Thyroid gland (tissue), 4 donors: ENCODE results near the gene MRPL51. TPM values are rescaled to one million over a fixed set of nuclear protein-coding genes. Genes with fewer than 3 reads are reported as not detected.
A peak's percentile ranks its signal among the peaks of the same experiment; 100 is the strongest.
"Not testable (repeated sequence)": the region's sequence is repeated elsewhere in the genome, so short reads cannot be mapped to it uniquely, and the experiment has no call there.

Experiments
- DNase-seq, 2 donors: peaks; one replicate each; pipeline ENCODE4 v3.0.0-alpha.2; 2019
- H3K27ac ChIP-seq, 3 donors: fragments of 200-600 bp; sonication (generic); 1 replicate in 2 of 3; 2 replicates in 1 of 3; pipeline ENCODE4 v1.5.1; 2016 to 2019; ENCODE audit warnings: mild to moderate bottlenecking in 1 of 3, moderate library complexity in 1 of 3
- H3K27me3 ChIP-seq: fragments of 200-600 bp; sonication (generic); one replicate; pipeline ENCODE4 v1.5.1; 2019
- H3K36me3 ChIP-seq, 2 donors: fragments of 200-600 bp; sonication (generic); one replicate each; pipeline ENCODE4 v1.5.1; 2016 to 2019
- H3K4me1 ChIP-seq, 2 donors: fragments of 200-600 bp; sonication (generic); one replicate each; pipeline ENCODE4 v1.5.1; 2017 to 2019
- H3K4me3 ChIP-seq, 3 donors: fragments of 200-600 bp; sonication (generic); replicated peaks in 1 of 3; 1 replicate in 2 of 3; 2 replicates in 1 of 3; pipeline ENCODE4 v1.5.1; 2016; ENCODE audit warnings: mild to moderate bottlenecking in 1 of 3
- H3K9me3 ChIP-seq: fragments of 200-600 bp; sonication (generic); one replicate; pipeline ENCODE4 v1.5.1; 2017
- POLR2A ChIP-seq, 2 donors: fragments of 450-650 bp; IDR thresholded peaks; one replicate each; pipeline ENCODE4 v1.6.1; 2017; ENCODE audit warnings: antibody characterized with exemption in 2 of 2, mild to moderate bottlenecking in 2 of 2, moderate library complexity in 1 of 2
- WGBS, 2 donors: methylation state at CpG; one replicate each; pipeline ENCODE4 v1.1.5; 2017; 5-methylcytosine and 5-hydroxymethylcytosine counted together
- intact Hi-C: fragments of 100-400 bp; cut with DNase I; formaldehyde crosslinking; loops from one replicate; pipeline ENCODE4 v1.15.1; 2023
- total RNA-seq, 4 donors: library from RNA; depleted of rRNA; stranded (reverse); fragments of >200 nt; gene quantifications; one replicate each; pipeline ENCODE4 v1.2.3, GENCODE V29; 2016
- TF ChIP-seq, protein P1 (sequence below), 6 experiments: fragments of 200-600 bp in 3 of 6; fragments of 450-650 bp in 3 of 6; sonication (generic) in 3 of 6; IDR thresholded peaks; one replicate each; pipeline ENCODE4 v1.5.1; 2016 to 2019; ENCODE audit warnings: antibody characterized with exemption in 6 of 6, mild to moderate bottlenecking in 2 of 6, inconsistent platforms in 1 of 6, moderate library complexity in 1 of 6

Gene MRPL51
- total RNA-seq, 4 donors from 2014 or later = 16.7 to 84.6 (median 46.9) TPM

GRCh38 chr12:6539707-6540134, 46.7 kb upstream of the MRPL51 start:
- Histone ChIP-seq H3K4me3 (no peak overlapping the region), H3K9me3 (no peaks in the 10 kb centered on the region), H3K36me3 (peaks cover 24 to 30% of the 10 kb centered on the region in 2 donors), H3K4me1 (peaks cover 26 to 41% of the 10 kb centered on the region in 2 donors), H3K27me3 (no peaks in the 10 kb centered on the region), H3K27ac (peak overlapping the region in 2 of 3 donors; percentile 64 to 75)
- WGBS, 2 donors = 77 to 86% methylated on average over 10 to 13 of the region's 14 CpGs
- intact Hi-C loops = loop anchor here (5.0 to 10.0 kb wide), 3 partner anchors 72 to 315 kb away; no protein-coding TSS in a partner anchor
- peak in 1 of 2 donors; percentile 35 for DNase-seq
- TF ChIP-seq POLR2A (IDR thresholded peaks at IDR 0.05) = no peak
- TF ChIP-seq, protein P1, sequence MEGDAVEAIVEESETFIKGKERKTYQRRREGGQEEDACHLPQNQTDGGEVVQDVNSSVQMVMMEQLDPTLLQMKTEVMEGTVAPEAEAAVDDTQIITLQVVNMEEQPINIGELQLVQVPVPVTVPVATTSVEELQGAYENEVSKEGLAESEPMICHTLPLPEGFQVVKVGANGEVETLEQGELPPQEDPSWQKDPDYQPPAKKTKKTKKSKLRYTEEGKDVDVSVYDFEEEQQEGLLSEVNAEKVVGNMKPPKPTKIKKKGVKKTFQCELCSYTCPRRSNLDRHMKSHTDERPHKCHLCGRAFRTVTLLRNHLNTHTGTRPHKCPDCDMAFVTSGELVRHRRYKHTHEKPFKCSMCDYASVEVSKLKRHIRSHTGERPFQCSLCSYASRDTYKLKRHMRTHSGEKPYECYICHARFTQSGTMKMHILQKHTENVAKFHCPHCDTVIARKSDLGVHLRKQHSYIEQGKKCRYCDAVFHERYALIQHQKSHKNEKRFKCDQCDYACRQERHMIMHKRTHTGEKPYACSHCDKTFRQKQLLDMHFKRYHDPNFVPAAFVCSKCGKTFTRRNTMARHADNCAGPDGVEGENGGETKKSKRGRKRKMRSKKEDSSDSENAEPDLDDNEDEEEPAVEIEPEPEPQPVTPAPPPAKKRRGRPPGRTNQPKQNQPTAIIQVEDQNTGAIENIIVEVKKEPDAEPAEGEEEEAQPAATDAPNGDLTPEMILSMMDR (IDR thresholded peaks at IDR 0.05) = no peak

DNA sequence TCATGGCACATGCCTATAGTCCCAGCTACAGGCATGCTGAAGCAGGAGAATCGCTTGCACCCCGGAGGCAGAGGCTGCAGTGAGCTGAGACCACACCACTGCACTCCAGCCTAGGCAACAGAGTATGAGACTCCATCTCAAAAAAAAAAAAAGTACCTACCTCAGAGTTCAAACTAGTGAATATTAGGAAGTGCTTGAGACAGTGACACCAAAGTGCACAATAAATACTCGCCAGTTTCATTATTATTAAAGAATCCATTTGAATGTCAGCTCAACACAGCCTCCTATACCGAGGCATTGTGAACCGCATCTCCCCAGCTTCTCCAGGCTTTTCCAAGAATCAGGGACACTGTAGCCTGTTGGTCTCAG, 46.2 kb upstream of the MRPL51 start:
- peaks cover 24 to 30% of the 10 kb centered on the region in 2 donors for H3K36me3 ChIP-seq
- intact Hi-C loops = loop anchor here (5.0 to 10.0 kb wide), 3 partner anchors 72 to 314 kb away; no protein-coding TSS in a partner anchor
- H3K27me3 ChIP-seq = no peaks in the 10 kb centered on the region

GRCh38 chr12:6538420-6539313, 45.6 kb upstream of the MRPL51 start:
- Histone ChIP-seq H3K4me1 (peaks cover 26 to 41% of the 10 kb centered on the region in 2 donors), H3K27me3 (no peaks in the 10 kb centered on the region), H3K4me3 (no peak overlapping the region), H3K27ac (no peak overlapping the region), H3K9me3 (no peaks in the 10 kb centered on the region), H3K36me3 (peaks cover 24 to 30% of the 10 kb centered on the region in 2 donors)
- 81 to 86% methylated on average over 23 of the region's 24 CpGs for WGBS, 2 donors
- TF ChIP-seq POLR2A (IDR thresholded peaks at IDR 0.05) = no peak
- TF ChIP-seq, protein P1 (IDR thresholded peaks at IDR 0.05) = no peak
- intact Hi-C loops = loop anchor here (5.0 to 10.0 kb wide), 3 partner anchors 71 to 314 kb away; no protein-coding TSS in a partner anchor
- no peak for DNase-seq

More for the DNA sequence above, 46.2 kb upstream of the MRPL51 start:
- DNase-seq = no peak
- H3K9me3 ChIP-seq = no peaks in the 10 kb centered on the region
- H3K4me3 ChIP-seq = no peak overlapping the region
- peaks cover 26 to 41% of the 10 kb centered on the region in 2 donors for H3K4me1 ChIP-seq
- TF ChIP-seq POLR2A (IDR thresholded peaks at IDR 0.05) = no peak
- TF ChIP-seq, protein P1 (IDR thresholded peaks at IDR 0.05) = no peak
- no peak overlapping the region for H3K27ac ChIP-seq
- whole genome bisulfite sequencing, 2 donors = 88 to 89% methylated on average over 5 of the region's 5 CpGs

DNA sequence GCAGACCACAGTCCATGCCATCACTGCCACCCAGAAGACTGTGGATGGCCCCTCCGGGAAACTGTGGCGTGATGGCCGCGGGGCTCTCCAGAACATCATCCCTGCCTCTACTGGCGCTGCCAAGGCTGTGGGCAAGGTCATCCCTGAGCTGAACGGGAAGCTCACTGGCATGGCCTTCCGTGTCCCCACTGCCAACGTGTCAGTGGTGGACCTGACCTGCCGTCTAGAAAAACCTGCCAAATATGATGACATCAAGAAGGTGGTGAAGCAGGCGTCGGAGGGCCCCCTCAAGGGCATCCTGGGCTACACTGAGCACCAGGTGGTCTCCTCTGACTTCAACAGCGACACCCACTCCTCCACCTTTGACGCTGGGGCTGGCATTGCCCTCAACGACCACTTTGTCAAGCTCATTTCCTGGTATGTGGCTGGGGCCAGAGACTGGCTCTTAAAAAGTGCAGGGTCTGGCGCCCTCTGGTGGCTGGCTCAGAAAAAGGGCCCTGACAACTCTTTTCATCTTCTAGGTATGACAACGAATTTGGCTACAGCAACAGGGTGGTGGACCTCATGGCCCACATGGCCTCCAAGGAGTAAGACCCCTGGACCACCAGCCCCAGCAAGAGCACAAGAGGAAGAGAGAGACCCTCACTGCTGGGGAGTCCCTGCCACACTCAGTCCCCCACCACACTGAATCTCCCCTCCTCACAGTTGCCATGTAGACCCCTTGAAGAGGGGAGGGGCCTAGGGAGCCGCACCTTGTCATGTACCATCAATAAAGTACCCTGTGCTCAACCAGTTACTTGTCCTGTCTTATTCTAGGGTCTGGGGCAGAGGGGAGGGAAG, 44.7 kb upstream of the MRPL51 start:
- Histone ChIP-seq H3K36me3 (peaks cover 24 to 30% of the 10 kb centered on the region in 2 donors), H3K27ac (peak overlapping the region in 2 of 3 donors; percentile 57 to 60), H3K4me1 (peaks cover 31 to 46% of the 10 kb centered on the region in 2 donors)
- not testable (repeated sequence) for H3K27me3 ChIP-seq, H3K4me3 ChIP-seq, H3K9me3 ChIP-seq
- WGBS, 2 donors = 37 to 48% methylated on average over 10 to 15 of the region's 17 CpGs
- intact Hi-C loops = loop anchor here (2.0 to 10.0 kb wide), 5 partner anchors 45 to 313 kb away; partner anchors contain the start of gene MRPL51
- DNase-seq = peak; percentile 80 to 87
- TF ChIP-seq, protein P1 (IDR thresholded peaks at IDR 0.05) = peak; percentile 72 to 85 (median 80)
